HG02970 (cell line): ENCODE measurements around the gene IQSEC3.

Source experiments
- ATAC-seq: cut with Tn5 transposase; IDR thresholded peaks from one replicate; pipeline ENCODE4 v1.9.1; 2021; ENCODE audit warnings: mild to moderate bottlenecking, moderate library complexity, moderate number of reproducible peaks; ENCODE audit not compliant: unreplicated experiment, low FRiP score

The IQSEC3 gene

DNA sequence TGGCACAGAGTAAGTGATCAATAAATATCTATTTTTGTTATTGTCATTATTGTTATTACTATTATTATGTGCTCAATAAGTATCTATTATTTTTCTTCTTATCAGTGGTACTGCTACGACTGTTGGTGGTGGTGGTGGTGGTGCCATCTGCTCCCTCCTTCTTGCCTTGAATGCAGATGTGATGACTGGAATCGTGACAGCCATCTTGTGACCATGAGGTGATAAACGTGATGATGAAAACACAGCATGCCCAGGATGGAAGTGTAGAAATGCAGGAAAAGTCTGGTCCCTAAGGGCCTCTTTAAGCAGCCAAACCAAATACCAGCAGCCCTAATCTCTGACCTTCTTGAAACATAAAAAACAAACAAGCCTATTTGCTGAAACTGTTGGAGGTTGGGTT, 125.0 kb downstream of the IQSEC3 start:
- no peak for ATAC-seq

DNA sequence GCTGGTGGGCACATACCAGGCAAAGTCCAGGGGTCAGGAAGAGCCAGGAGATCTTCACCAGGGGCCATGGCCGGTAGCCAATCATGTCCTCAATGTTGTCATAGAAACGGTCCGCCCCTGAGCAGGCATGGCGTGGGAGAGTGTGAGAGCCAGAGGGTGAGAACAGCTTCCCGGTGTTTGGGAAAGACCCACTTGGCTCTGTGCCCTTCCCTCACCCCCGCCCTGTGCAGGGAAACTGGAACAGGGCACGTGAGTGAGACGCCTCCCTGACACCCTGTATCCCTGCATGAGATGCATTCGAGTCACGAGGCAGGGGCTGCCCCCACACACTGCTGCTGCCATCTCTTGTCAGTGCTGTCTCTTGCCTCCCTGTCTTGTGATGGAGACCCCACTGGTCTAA, 126.7 kb downstream of the IQSEC3 start:
- ATAC-seq: no peak

- ATAC-seq: no peak
Measured at GRCh38 chr12:194276-194675, 127.7 kb downstream of the IQSEC3 start.

DNA sequence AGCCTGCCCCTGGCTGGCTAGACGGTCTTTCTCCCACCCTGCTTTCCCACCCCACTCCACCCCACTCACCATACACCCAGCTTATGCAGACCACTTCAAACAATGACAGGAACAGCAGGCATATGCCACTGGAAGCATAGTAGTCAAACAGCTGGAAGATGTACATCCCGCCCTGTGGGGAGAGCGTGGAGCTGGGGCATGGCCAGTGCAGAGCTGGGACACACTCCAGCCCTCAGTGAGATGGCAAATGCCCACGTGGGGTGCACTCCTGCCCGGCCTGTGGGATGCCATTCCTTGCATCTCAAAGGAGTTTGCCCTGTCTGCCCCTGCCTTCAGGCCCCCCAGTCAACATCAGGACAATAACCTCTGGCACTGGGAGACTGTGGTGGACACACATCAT, 128.6 kb downstream of the IQSEC3 start:
- no peak for ATAC-seq

- ATAC-seq: no peak
Measured at GRCh38 chr12:195951-196350, 129.4 kb downstream of the IQSEC3 start.

DNA sequence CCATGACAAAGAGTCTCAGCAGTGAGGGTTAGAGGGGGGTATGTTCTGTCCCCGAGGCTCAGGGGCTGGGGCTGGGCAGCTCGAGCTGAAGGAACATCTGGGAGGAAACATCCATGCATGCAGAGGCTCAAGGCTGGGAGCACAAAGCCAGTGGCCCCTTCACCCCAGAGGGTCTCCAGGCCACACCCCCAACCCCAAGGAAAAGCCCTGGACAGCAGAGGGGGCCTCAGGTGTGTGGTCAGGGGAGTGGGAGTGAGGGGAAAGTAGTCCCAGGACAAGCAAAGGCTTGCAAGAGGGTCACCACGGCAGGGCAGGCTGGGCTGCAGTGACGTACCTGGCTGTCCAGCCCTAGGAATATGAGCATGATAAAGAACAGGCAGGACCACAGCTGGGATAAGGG, 129.9 kb downstream of the IQSEC3 start:
- ATAC-seq: no peak

GRCh38 chr12:197347-197746, 130.8 kb downstream of the IQSEC3 start:
- no peak for ATAC-seq

GRCh38 chr12:197911-198695, 131.5 kb downstream of the IQSEC3 start:
- no peak for ATAC-seq

DNA sequence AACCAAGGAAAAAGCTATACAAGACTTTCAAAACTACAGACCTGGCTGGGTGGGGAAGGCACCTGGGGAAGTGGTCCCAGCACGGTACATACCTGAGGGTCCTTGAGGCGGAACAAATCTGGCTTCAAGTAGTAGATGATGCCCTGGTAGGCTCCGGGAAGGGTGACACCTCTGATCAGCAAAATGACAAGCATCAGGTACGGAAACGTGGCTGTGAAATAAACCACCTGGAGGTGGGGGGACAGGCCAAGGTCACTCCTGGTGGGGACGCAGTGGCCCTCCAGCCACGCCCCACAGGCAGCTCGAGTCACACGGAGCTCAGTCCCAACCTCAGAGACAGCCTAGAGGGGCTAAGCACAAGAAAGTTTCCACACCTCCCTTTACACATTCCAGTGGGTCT, 132.1 kb downstream of the IQSEC3 start:
- no peak for ATAC-seq

DNA sequence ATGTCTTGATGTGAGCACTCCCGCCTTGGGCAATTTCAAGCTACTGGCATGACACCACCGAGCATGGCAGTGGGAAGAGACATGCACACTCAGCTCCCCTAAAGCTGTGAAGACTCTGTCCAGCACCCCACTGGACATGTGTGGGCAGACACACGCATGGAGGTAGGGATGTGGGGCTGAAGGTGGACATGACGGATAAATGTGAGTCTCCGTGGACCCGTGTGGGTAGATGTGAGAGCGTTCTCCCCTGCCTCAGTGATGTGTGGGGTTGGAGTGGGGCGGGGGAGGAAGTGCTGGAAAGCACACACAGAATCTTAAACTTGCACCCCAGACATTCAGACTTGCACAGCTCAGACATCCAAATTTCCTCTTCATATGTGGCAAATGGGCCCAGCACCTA, 134.8 kb downstream of the IQSEC3 start:
- ATAC-seq: no peak

DNA sequence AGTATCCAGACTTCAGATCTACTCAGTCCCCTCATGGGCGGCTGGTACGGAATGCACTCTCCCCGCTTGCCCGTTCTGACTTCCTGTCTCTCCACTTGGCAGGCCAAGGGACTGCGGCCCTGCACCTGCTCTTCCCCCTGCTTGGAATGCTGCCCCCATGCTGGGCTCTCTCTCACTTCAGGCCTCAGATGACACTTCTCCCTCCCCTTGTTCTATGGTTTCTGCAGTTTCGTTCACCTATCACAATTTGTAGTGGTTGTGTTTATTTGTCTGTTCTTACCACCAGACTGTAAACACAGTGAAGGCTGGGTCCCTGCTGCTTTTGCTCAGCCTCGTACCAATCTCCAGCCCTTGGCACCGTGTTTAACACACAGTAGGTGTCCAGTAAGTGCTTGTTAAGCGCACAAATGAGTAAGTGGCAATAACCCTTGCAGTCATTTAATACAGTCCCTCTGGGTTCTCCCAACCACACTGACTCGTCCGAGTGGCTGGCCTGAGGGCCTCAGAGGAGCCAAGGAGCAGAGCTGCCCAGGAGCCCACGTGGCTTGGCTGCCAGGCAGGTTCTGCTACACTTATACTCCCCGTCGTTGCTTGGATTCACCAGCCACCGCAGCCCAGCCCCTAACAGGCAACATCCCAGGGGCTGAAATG, 135.6 kb downstream of the IQSEC3 start:
- no peak for ATAC-seq

DNA sequence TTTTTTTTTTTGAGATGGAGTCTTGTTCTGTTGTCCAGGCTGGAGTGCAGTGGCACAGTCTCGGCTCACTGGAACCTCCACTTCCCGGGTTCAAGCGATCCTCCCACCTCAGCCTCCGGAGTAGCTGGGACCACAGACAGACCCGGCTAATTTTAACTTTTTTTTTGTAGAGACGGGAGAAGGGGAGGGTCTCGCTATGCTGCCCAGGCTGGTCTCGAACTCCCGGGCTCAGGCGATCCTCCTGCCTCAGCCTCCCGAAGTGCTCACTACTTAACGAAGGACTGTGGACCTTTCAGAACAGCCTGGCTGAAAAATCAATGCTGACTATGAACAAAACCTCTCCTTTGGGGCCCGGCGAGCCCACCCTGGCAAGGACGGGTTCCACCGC, 136.5 kb downstream of the IQSEC3 start:
- no peak for ATAC-seq

- no peak for ATAC-seq
Measured at GRCh38 chr12:203462-204260, 137.1 kb downstream of the IQSEC3 start.

GRCh38 chr12:204261-204678, 137.7 kb downstream of the IQSEC3 start:
- no peak for ATAC-seq

GRCh38 chr12:205026-205425, 138.5 kb downstream of the IQSEC3 start:
- no peak for ATAC-seq

- no peak for ATAC-seq
Measured at GRCh38 chr12:206746-207440, 140.3 kb downstream of the IQSEC3 start.

DNA sequence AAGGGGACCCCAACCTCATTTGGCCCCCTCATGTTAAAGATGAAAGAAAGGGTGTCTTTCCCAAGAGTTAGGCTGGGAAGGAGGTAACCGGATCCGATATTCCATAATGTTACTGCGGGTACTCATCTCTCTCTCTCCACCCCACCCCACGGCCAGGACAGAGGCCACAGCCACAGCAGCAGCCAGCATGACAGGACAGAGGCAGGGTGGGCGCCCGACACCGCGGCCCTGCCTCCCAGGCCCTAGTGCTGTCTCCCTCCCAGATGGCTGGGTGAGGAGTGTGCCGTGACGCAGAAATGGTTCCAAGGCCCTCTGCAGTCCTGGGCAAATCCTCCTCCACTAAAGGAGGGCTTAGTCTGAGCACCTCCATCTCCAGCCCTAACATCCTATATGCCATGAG, 141.2 kb downstream of the IQSEC3 start:
- no peak for ATAC-seq

DNA sequence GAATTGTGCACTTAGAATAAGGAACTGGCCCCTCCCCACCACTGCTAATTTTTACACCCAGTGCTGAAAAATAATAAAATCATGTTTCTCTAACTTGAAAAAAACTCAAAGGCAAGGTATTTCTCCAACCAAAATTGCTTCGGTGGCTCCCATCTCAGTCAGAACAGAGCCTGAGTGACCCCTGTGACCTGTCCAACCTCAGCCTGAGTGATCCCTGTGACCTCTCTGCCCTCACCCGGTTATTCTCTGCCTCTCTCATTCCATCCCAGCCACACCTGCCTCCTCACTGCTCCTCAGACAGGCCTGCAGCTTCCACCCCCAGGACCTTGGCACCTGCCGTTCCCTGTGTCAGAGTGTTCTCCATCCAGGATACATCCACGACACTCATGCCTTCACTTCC, 142.2 kb downstream of the IQSEC3 start:
- no peak for ATAC-seq

GRCh38 chr12:209246-209645, 142.7 kb downstream of the IQSEC3 start:
- no peak for ATAC-seq

- no peak for ATAC-seq
Measured at GRCh38 chr12:209851-210250, 143.3 kb downstream of the IQSEC3 start.
